ENCODE results near the gene ASH1L.
"Not testable (repeated sequence)": the region's sequence is repeated elsewhere in the genome, so short reads cannot be mapped to it uniquely, and the experiment has no call there.

Gene ASH1L

GRCh38 chr1:155352631-155353030, 210.0 kb downstream of the ASH1L start:
- no peak for TF ChIP-seq CTCF (IDR thresholded peaks at IDR 0.05; ENCODE audit: low read depth, low read length)
- H3K27ac ChIP-seq = no peak overlapping the region
- DNase-seq = no peak
- no peaks in the 10 kb centered on the region for H3K27me3 ChIP-seq (ENCODE audit: insufficient read depth, low read depth, severe bottlenecking)
- H3K4me3 ChIP-seq (ENCODE audit: low read depth, low read length) = no peak overlapping the region
- peaks cover 87% of the 10 kb centered on the region for H3K36me3 ChIP-seq
- no peaks in the 10 kb centered on the region for H3K9me3 ChIP-seq (ENCODE audit: severe bottlenecking)

GRCh38 chr1:155342842-155343241, 219.8 kb downstream of the ASH1L start:
- no peaks in the 10 kb centered on the region for H3K27me3 ChIP-seq (ENCODE audit: insufficient read depth, low read depth, severe bottlenecking)
- H3K36me3 ChIP-seq = peaks cover 90% of the 10 kb centered on the region
- H3K4me3 ChIP-seq (ENCODE audit: low read depth, low read length) = no peak overlapping the region
- no peaks in the 10 kb centered on the region for H3K9me3 ChIP-seq (ENCODE audit: severe bottlenecking)
- no peak overlapping the region for H3K27ac ChIP-seq
- no peak for DNase-seq
- no peak for TF ChIP-seq CTCF (IDR thresholded peaks at IDR 0.05; ENCODE audit: low read depth, low read length)

GRCh38 chr1:155339515-155340097, 223.0 kb downstream of the ASH1L start:
- no peak overlapping the region for H3K27ac ChIP-seq
- H3K9me3 ChIP-seq (ENCODE audit: severe bottlenecking) = no peaks in the 10 kb centered on the region
- no peak overlapping the region for H3K4me3 ChIP-seq (ENCODE audit: low read depth, low read length)
- TF ChIP-seq CTCF (IDR thresholded peaks at IDR 0.05; ENCODE audit: low read depth, low read length) = no peak
- H3K36me3 ChIP-seq = peaks cover 91% of the 10 kb centered on the region
- no peaks in the 10 kb centered on the region for H3K27me3 ChIP-seq (ENCODE audit: insufficient read depth, low read depth, severe bottlenecking)
- no peak for DNase-seq

- TF ChIP-seq CTCF (IDR thresholded peaks at IDR 0.05; ENCODE audit: low read depth, low read length) = no peak
- no peak overlapping the region for H3K27ac ChIP-seq
- no peak overlapping the region for H3K4me3 ChIP-seq (ENCODE audit: low read depth, low read length)
- H3K27me3 ChIP-seq (ENCODE audit: insufficient read depth, low read depth, severe bottlenecking) = no peaks in the 10 kb centered on the region
- DNase-seq = no peak
- H3K9me3 ChIP-seq (ENCODE audit: severe bottlenecking) = no peaks in the 10 kb centered on the region
- peaks cover 76% of the 10 kb centered on the region for H3K36me3 ChIP-seq
Observed at GRCh38 chr1:155334962-155335361, 227.6 kb downstream of the ASH1L start.

GRCh38 chr1:155329980-155330598, 232.5 kb downstream of the ASH1L start:
- DNase-seq = peak; percentile 28
- no peak overlapping the region for H3K27ac ChIP-seq
- H3K4me3 ChIP-seq (ENCODE audit: low read depth, low read length) = no peak overlapping the region
- H3K27me3 ChIP-seq (ENCODE audit: insufficient read depth, low read depth, severe bottlenecking) = no peaks in the 10 kb centered on the region
- H3K36me3 ChIP-seq = peaks cover 81% of the 10 kb centered on the region
- TF ChIP-seq CTCF (IDR thresholded peaks at IDR 0.05; ENCODE audit: low read depth, low read length) = no peak
- H3K9me3 ChIP-seq (ENCODE audit: severe bottlenecking) = no peaks in the 10 kb centered on the region

GRCh38 chr1:155328856-155329255, 233.7 kb downstream of the ASH1L start:
- not testable (repeated sequence) for H3K9me3 ChIP-seq (ENCODE audit: severe bottlenecking); H3K27ac ChIP-seq; H3K4me3 ChIP-seq (ENCODE audit: low read depth, low read length); DNase-seq; H3K27me3 ChIP-seq (ENCODE audit: insufficient read depth, low read depth, severe bottlenecking)
- peaks cover 77% of the 10 kb centered on the region for H3K36me3 ChIP-seq
